DOHH2 (cell line): ENCODE results near the gene MYBPC3.

ENCODE experiments used
- H3F3A ChIP-seq: fragments of 200-600 bp; sonication (generic), shearing (Covaris generic); 2 replicates; pipeline ENCODE4 v1.6.0; 2016; ENCODE audit warnings: antibody characterized with exemption, mild to moderate bottlenecking; ENCODE audit not compliant: control insufficient read depth, insufficient read depth
- H3K27ac ChIP-seq: fragments of 200-600 bp; sonication (generic); 2 replicates; pipeline ENCODE4 v1.5.1; 2014; ENCODE audit warnings: low read depth, mild to moderate bottlenecking, low read length, moderate library complexity
- H3K27me3 ChIP-seq: fragments of 200-600 bp; sonication (generic); 2 replicates; pipeline ENCODE4 v1.6.1; 2014; ENCODE audit warnings: mild to moderate bottlenecking, low read length, mixed read lengths; ENCODE audit not compliant: control insufficient read depth
- H3K36me3 ChIP-seq: fragments of 200-600 bp; sonication (generic); 2 replicates; pipeline ENCODE4 v1.6.1; 2014; ENCODE audit warnings: mild to moderate bottlenecking, low read length, moderate library complexity, mixed read lengths; ENCODE audit not compliant: control insufficient read depth
- H3K4me1 ChIP-seq: fragments of 200-600 bp; sonication (generic); 2 replicates; pipeline ENCODE4 v1.6.1; 2014; ENCODE audit warnings: mild to moderate bottlenecking, low read length, mixed read lengths; ENCODE audit not compliant: control insufficient read depth
- H3K4me2 ChIP-seq: fragments of 200-600 bp; sonication (generic); 2 replicates; pipeline ENCODE4 v1.6.0; 2014; ENCODE audit warnings: mild to moderate bottlenecking, low read length, moderate library complexity
- H3K4me3 ChIP-seq: fragments of 200-600 bp; sonication (generic); 2 replicates; pipeline ENCODE4 v1.5.1; 2014; ENCODE audit warnings: mild to moderate bottlenecking, low read length, mixed read lengths
- H3K79me2 ChIP-seq: fragments of 200-600 bp; sonication (generic); 2 replicates; pipeline ENCODE4 v1.6.1; 2014; ENCODE audit warnings: mild to moderate bottlenecking, low read length, mixed read lengths; ENCODE audit not compliant: control insufficient read depth
- H3K9me2 ChIP-seq: fragments of 200-600 bp; sonication (generic); replicated peaks from 2 replicates; pipeline ENCODE4 v1.6.1; 2014; ENCODE audit warnings: mild to moderate bottlenecking, low read length, mixed read lengths; ENCODE audit not compliant: control insufficient read depth
- H3K9me3 ChIP-seq: fragments of 200-600 bp; sonication (generic); 2 replicates; pipeline ENCODE4 v1.6.1; 2014; ENCODE audit warnings: antibody characterized with exemption, low read length, mixed read lengths; ENCODE audit not compliant: control insufficient read depth, insufficient read depth
- H4K20me1 ChIP-seq: fragments of 200-600 bp; sonication (generic); 2 replicates; pipeline ENCODE4 v1.6.0; 2014; ENCODE audit warnings: low read depth, mild to moderate bottlenecking, antibody characterized with exemption, low read length, moderate library complexity; ENCODE audit not compliant: control insufficient read depth, insufficient read depth
- EZH2phosphoT487 ChIP-seq: fragments of 200-600 bp; sonication (generic); IDR thresholded peaks from 2 replicates; pipeline ENCODE4 v1.6.1; 2017; ENCODE audit warnings: borderline replicate concordance, mild to moderate bottlenecking, antibody characterized with exemption, low read length, moderate library complexity, mixed read lengths
- TF ChIP-seq, protein P1 (sequence below): fragments of 200-600 bp; sonication (generic); IDR thresholded peaks from one replicate; pipeline ENCODE4 v1.5.1; 2014; ENCODE audit warnings: antibody characterized with exemption, mild to moderate bottlenecking, low read depth, low read length; ENCODE audit not compliant: poor library complexity, severe bottlenecking

The MYBPC3 gene

DNA sequence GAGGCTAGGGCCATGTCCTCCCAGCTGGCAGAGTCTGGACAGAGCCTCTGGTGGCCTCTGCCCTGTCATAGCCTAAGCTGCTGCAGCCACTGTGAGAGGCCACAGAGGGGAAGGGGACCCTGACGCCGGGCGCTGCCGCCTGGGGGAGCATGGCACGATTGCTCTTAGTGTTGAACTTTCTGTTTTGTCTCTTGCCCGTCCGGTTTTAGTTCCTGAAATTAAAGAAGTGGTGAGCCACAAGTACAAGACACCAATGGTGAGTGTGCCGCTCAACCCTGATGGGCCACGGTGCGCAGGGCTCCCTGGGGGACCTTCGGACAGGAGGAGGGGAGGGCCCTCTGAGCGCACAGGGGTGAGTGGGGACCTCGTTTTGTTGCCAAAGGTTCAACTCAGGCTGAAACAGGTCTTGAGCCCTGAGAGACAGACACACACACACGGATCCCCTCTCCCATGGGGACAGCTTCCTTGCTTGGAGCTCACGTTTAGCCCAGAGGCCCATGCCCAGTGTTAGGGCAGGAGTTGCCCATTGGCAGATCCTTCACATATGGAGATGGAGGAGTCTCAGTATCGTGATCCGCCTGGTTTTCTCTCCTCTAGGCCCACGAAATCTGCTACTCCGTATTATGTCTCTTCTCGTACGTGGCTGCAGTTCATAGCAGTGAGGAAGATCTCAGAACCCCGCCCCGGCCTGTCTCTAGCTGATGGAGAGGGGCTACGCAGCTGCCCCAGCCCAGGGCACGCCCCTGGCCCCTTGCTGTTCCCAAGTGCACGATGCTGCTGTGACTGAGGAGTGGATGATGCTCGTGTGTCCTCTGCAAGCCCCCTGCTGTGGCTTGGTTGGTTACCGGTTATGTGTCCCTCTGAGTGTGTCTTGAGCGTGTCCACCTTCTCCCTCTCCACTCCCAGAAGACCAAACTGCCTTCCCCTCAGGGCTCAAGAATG, 23.8 kb downstream of the MYBPC3 start:
- Histone ChIP-seq H3K27ac (no peak overlapping the region), H3K79me2 (no peaks in the 10 kb centered on the region), H3K9me3 (no peaks in the 10 kb centered on the region), H3K4me3 (no peak overlapping the region), H3K9me2 (no peaks in the 10 kb centered on the region), H3F3A (no peaks in the 10 kb centered on the region), H3K27me3 (no peaks in the 10 kb centered on the region), H3K4me1 (no peaks in the 10 kb centered on the region), H3K4me2 (no peak overlapping the region), H4K20me1 (no peaks in the 10 kb centered on the region), H3K36me3 (peaks cover 22% of the 10 kb centered on the region)
- TF ChIP-seq, protein P1, sequence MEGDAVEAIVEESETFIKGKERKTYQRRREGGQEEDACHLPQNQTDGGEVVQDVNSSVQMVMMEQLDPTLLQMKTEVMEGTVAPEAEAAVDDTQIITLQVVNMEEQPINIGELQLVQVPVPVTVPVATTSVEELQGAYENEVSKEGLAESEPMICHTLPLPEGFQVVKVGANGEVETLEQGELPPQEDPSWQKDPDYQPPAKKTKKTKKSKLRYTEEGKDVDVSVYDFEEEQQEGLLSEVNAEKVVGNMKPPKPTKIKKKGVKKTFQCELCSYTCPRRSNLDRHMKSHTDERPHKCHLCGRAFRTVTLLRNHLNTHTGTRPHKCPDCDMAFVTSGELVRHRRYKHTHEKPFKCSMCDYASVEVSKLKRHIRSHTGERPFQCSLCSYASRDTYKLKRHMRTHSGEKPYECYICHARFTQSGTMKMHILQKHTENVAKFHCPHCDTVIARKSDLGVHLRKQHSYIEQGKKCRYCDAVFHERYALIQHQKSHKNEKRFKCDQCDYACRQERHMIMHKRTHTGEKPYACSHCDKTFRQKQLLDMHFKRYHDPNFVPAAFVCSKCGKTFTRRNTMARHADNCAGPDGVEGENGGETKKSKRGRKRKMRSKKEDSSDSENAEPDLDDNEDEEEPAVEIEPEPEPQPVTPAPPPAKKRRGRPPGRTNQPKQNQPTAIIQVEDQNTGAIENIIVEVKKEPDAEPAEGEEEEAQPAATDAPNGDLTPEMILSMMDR = no peak
- no peak for TF ChIP-seq EZH2phosphoT487

DNA sequence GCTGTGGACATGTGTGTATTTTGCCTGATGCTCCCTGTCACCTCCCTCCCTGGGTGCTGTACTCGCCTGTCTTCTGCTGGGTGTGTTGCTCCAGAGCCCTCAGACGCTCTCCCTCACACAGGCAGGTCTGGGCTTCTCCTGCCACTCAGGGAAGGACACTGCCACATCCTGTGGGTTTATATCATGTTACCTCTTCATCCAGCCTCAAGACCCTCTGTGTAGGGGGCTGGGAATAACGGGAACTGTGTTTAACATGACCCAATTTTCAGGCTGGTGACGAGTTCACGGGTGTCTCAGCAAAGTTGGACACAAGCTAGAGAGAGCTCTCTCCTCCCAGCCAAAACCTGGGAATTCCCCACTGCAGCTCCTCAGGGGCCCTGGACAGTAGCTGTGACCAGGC, 24.6 kb downstream of the MYBPC3 start:
- no peaks in the 10 kb centered on the region for H3K9me3 ChIP-seq
- TF ChIP-seq, protein P1 = no peak
- H3K27ac ChIP-seq = no peak overlapping the region
- no peak overlapping the region for H3K4me3 ChIP-seq
- H3K9me2 ChIP-seq = no peaks in the 10 kb centered on the region
- H3F3A ChIP-seq = no peaks in the 10 kb centered on the region
- no peak overlapping the region for H3K4me2 ChIP-seq
- H4K20me1 ChIP-seq = no peaks in the 10 kb centered on the region
- H3K79me2 ChIP-seq = no peaks in the 10 kb centered on the region
- no peaks in the 10 kb centered on the region for H3K27me3 ChIP-seq
- H3K4me1 ChIP-seq = no peaks in the 10 kb centered on the region
- H3K36me3 ChIP-seq = peaks cover 22% of the 10 kb centered on the region

DNA sequence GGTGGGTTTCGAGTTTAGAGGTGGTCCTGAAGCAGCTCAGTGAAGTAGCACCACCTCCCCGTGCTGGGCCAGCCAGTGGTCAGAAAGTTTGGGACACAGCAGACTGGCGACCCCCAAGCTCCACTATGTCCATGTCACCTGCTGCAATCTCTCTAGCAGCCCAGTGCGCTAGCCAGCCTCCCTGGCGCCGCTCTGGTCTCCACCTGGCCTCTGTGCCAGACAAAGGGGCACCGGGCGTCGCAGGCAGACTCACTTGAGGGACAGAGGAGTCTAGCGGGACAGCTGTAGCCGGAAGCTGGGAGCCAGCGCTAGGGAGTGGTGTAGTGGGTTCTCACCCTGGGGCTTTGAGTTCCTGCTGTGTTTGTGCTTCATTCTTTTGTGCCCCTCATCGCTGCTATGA, 25.5 kb downstream of the MYBPC3 start:
- H3K27me3 ChIP-seq = no peaks in the 10 kb centered on the region
- no peaks in the 10 kb centered on the region for H4K20me1 ChIP-seq
- no peak overlapping the region for H3K4me3 ChIP-seq
- H3K27ac ChIP-seq = no peak overlapping the region
- H3F3A ChIP-seq = no peaks in the 10 kb centered on the region
- no peaks in the 10 kb centered on the region for H3K4me1 ChIP-seq
- H3K79me2 ChIP-seq = no peaks in the 10 kb centered on the region
- no peak overlapping the region for H3K4me2 ChIP-seq
- no peak for TF ChIP-seq EZH2phosphoT487
- TF ChIP-seq, protein P1 = no peak
- H3K36me3 ChIP-seq = peaks cover 23% of the 10 kb centered on the region
- H3K9me2 ChIP-seq = no peaks in the 10 kb centered on the region
- H3K9me3 ChIP-seq = no peaks in the 10 kb centered on the region
